Posterior cingulate gyrus (tissue), 11 donors: ENCODE results near the gene C17orf113.
"Not testable (repeated sequence)": the region's sequence is repeated elsewhere in the genome, so short reads cannot be mapped to it uniquely, and the experiment has no call there.

ENCODE experiments used
- DNase-seq, 10 donors: peaks; one replicate each; pipeline versions ENCODE4 v3.0.0 to v3.0.0-alpha.2; 2020 to 2021; ENCODE audit warnings: mixed read lengths in 3 of 10
- intact Hi-C: fragments of 100-400 bp; cut with DNase I; formaldehyde crosslinking; loops from one replicate; pipeline ENCODE4 v1.15.1; 2023

C17orf113 gene

GRCh38 chr17:42018988-42019387, 31.4 kb downstream of the C17orf113 start:
- intact Hi-C loops, result no loop called here
- no peak for DNase-seq

DNA sequence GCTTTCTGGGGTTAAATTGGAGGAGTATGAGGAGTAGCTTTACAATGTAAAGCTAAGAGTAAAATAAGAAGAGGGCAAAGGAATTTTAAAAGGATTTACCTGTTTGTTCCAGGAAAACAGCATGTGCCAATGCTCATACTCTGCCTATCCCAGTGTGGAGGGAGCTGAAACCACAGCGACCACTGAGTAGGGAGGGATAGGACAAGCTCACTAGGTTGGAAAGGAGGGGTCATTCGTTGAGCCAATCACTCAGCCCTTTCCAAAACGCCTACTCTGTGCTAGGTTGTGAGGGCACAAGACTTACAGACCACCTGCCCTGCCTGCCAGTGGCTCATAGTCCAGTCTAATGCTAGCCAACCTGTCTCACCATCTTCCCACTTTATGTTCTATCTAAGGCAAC, 32.1 kb downstream of the C17orf113 start:
- no peak for DNase-seq
- intact Hi-C loops, result no loop called here

DNA sequence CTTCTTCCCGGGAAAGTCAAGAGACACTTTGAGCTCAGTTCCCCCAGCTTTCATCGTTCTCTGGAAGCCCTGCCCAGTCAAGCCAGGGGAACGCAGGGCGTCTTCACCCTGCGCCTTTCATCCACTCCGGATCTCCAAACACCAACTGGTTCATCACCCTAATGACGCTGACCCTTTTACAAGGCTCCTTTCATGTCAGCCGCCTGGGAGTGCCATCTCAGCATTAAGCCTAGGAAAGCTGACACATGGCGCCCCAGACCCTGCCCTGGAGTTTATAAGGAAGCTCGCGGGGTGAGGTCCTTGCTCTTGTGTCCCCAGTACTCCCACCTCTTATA, 32.6 kb downstream of the C17orf113 start:
- no peak for DNase-seq
- intact Hi-C loops, result no loop called here

DNA sequence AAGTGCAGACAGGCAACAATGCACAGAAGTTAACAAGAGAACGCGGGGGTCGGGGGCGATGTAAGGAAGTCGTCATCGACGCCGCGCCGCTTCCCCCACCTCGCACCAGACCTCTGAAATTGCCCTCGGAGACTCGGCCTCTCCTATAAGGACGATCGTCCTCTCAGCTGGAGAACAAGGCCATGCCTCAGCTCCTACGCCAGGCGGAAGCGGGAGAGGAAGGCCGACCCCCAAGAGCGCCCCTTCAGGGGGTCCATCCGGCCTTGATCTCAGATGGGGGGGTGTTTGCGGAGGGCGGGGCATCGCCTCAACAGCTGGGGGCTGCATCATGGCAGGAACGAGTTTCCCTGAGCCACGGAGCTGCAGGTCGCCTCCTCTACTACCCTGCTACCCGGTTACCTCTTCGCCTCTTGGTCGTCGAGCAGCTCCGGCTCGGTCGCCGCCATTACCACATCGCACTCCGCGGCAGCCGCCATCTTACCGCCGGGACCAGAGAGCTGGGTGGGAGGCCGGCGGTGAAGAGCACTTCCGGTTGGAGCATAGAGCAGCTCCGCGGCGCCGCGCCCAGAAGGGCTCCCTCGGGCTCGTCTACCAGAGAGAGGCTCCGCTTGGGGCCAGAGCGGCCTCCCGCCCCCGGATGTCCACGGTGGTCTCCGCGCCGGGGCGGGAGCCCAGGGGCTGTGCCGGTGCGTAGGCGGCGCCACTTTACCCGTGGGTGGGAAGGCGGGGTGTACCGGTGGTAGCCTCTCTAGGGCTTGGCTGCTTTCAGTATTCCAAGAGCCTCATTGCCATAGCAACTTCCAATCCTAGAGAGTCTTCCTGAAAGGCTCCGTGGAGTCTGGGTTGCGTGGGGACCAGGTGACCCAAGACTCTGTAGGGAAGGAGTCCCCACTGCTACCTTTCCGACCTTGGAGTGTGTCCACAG, 33.2 kb downstream of the C17orf113 start, which contains the start of gene DNAJC7:
TSS of gene DNAJC7 (minus strand) at position 499 of the 925 bp plus-strand sequence. CDS start at position 476, 23 bp downstream.
- intact Hi-C loops, result no loop called here

DNA sequence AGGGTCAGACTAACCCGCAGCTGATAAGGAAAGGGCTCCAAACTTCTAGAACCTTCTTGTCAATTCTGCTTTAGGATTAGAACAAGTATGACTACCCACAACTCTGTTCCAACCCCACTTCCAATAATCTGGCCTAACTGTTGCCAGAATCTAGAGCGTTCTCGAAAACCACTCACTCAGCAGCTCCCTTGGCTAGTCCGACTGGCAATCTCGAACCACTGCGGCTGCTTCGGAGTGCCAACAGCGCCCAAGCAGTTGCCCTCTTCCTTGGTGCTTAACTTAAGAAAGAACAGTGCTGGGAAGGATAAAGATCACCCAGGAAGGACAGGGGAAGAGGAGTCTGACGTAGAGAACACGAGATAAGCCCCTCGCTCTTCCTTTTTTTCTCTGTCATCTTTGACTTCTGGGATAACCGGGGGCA, 34.0 kb downstream of the C17orf113 start:
- intact Hi-C loops, result no loop called here
- peak in 1 of 10 donors; percentile 80 for DNase-seq

More for the DNA sequence above, 33.2 kb downstream of the C17orf113 start, which contains the start of gene DNAJC7:
- DNase-seq, result peak; percentile 78 to 99 (median 91)

DNA sequence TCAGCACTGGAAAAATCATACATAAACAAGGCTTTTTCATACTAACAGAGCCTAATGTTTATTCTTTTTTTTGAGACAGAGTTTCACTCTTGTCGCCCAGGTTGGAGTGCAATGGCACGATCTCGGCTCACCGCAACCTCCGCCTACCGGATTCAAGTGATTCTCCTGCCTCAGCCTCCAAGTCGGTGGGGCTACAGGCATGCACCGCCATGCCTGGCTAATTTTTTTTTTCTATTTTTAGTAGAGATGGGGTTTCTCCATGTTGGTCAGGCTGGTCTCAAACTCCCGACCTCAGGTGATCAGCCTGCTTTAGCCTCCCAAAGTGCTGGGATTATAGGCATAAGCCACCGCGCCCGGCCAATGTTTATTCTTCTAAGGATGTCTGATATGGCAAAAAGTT, 36.7 kb downstream of the C17orf113 start:
- intact Hi-C loops, DNase-seq: not testable (repeated sequence)

- intact Hi-C loops, DNase-seq: not testable (repeated sequence)
Observed at GRCh38 chr17:42012363-42012762, 38.0 kb downstream of the C17orf113 start.

- intact Hi-C loops, result no loop called here
- DNase-seq, result no peak
Observed at GRCh38 chr17:42010898-42011516, 39.4 kb downstream of the C17orf113 start.

GRCh38 chr17:42010266-42010680, 40.1 kb downstream of the C17orf113 start:
- intact Hi-C loops, DNase-seq: not testable (repeated sequence)

DNA sequence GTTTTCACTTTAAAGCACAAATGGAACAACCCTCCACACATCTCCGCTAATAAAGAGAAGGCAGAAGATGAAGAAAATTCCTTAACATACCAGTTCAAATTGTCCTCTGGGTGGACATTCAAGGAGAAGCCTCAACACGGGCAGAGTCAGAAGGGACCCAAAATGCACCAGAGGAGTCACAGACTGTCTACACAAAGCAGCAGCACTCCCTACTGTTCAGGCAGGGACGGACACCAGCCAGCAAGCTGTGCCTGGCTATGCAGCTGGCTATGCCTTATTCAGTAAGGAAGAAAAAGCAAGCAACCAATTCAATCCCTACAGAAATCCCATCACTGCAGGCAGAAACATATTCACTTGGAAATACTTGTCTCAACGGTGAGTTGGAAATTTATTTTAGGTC, 41.2 kb downstream of the C17orf113 start:
- intact Hi-C loops, result loop anchor here (1.0 kb wide), 1 partner anchor 46 kb away; no protein-coding TSS in a partner anchor
- DNase-seq, result peak in 8 of 10 donors; percentile 46 to 96 (median 71)

GRCh38 chr17:42005166-42005565, 45.2 kb downstream of the C17orf113 start:
- intact Hi-C loops, result no loop called here
- no peak for DNase-seq

GRCh38 chr17:42002792-42003301, 47.6 kb downstream of the C17orf113 start:
- intact Hi-C loops, result no loop called here
- DNase-seq, result no peak

- DNase-seq, result no peak
- intact Hi-C loops, result no loop called here
Observed at GRCh38 chr17:42002175-42002791, 48.1 kb downstream of the C17orf113 start.

DNA sequence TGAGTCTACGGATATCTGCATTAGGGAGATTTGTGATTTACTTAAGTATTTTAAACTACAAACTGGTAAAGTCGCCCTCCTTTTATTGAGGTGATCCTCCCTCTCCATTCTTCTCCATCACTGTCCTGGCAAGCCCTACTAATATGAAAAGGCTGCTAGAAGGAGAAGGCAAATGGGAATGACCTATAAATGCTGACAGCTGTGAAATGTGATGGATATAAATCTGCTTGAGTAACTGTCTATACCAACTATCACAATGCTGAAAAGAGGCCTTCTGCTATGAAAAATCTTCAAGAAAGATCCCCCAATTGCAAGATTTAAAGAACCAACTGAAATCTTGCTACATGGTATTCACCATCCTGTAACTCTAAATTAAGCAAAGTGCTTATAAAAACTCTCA, 48.7 kb downstream of the C17orf113 start:
- intact Hi-C loops, result no loop called here
- no peak for DNase-seq

DNA sequence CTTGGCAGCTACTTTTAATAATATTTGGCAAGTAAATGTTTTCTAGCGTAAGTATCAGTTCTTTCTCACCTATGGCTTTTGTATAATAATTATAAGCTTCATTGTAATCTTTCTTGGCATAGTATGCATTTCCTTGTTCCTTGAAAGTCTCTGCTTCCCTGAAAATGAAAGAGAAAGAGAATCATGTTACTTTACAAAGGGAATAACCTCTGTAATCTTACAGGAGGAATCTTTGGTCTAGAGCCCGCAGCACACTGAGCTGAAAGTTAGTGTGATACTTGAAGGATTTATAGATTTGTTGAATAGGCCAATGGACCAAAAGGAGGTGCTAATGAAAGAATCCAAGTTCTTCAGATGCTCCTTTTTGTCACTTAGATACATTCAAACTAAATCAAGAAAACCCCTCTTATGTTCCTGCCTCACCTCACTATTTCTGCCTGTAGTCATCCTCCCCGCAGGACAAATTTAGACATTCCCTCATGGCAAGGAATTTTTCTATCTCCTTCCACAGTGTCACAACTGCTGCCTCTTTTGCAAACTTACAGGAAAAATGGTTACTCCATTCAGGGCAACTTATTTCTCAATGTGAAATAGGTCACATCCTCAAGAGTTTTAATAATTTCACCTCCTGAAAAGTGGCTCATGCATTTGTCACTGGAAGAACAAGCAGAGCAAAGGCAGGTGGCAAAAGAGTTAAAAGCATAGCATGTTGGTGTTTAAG, 49.8 kb downstream of the C17orf113 start:
- DNase-seq, result no peak
- intact Hi-C loops, result no loop called here

DNA sequence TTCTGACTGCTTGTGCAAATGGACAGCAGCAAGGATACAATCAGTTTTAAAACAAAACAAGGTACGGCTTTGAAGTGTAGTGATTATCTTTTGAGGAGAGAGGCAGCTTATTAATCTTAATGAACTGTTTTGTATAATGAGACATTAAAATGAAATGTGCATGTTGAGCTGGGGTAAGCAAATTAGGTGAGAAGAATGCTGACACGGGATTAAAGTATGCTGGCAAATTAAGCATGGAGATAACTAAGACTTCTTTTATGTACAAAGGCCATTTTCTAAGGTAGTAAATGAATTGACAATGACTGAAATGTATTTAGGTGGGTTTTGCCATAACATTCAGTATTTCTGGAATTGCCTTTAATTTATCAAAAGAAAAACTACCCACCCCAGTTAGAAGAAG, 51.9 kb downstream of the C17orf113 start:
- DNase-seq, result no peak
- intact Hi-C loops, result no loop called here

DNA sequence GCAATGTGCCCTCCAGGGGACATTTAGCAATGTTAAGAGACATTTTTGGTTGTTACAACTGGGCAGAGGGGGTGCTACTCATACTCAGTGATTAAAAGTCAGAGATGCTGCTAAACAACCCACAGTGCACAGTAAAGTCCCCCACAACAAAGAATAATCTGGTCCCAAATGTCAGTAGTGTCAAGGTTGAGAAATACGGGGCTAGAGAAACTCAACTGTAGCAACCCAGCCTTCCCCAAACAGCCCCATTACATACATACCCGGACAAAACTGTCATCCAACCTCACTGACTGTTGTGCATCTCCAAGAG, 53.6 kb downstream of the C17orf113 start:
- intact Hi-C loops, result no loop called here
- DNase-seq, result no peak

DNA sequence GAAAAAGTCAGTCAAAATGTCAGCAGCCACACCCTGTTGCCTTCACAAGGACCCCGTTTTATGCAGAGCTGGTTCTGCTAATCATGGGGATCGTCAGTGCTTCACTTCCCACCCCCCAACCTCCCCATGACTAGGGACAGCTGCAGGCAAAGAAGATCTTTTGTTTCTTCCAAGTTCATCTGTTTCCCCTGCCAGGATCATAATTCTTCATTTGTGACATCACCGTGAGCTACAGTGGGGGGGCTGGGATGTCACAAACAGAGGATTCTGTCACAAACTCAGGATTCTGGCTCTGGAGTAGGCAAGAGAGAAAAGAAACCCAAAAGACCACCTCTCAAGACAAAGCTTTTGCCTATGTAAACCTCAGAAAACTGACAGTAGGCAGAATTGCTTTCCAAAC, 57.8 kb downstream of the C17orf113 start:
- intact Hi-C loops, result no loop called here
- peak in 9 of 10 donors; percentile 25 to 94 (median 62) for DNase-seq

DNA sequence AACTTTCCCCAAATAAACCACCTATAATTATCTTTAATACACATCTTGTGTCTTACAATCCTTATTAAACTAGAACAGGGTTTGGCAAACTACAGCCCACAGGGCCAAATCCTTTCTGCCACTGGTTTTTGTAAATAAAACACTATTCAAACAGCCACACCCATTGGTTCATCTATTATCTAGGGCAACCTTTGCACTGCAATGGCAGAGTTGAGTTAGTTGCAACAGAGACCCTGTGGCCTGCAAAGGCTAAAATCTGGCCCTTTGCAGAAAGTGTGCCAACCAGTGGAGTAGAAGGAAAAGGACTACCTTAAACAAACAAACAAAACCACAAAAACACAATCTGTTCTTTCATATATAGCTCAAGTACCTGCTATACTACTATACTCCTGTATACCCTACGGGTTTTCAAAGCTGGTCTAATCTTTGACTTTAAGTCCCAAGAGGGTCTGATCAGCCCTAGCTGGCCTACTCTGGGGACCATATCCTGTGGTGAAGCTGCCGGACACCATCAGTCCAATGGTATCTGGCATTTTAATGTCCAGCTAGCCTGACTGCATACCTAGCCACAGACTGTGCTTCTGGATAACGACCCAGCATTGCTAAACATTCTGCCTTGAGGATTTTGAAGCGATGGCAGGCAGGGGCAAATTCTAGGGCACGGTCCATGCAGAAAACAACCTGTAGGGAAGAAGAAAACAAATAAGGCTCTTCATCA, 60.5 kb downstream of the C17orf113 start:
- no peak for DNase-seq
- intact Hi-C loops, result no loop called here

DNA sequence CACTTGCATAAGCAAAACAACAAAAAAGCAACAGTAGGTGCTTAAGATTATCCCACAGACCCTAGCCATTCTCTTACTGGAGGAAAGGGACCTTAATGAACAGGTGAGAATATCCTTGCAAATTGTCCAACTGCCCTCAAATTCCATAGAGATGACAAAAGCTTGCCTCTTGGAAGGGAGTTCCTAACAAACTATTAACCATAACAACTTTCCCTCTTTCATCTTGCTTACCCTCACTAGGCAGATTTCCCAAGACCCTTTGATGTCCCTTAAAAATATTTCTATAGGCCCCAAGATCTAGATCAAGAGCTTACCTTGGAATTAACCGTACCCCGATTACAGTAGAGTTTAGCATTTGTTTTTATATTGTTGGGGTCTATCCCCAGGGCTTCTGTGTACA, 62.0 kb downstream of the C17orf113 start:
- intact Hi-C loops, result no loop called here
- no peak for DNase-seq
